Neural cell (in vitro differentiated cells): ENCODE data around the gene MACIR. TPM values are rescaled to one million over a fixed set of nuclear protein-coding genes. Genes with fewer than 3 reads are reported as not detected.

ENCODE experiments used
- H2AFZ ChIP-seq: fragments of 200-600, 300-800 bp; sonication (generic), shearing (Covaris generic); 2 replicates; pipeline ENCODE4 v1.6.0; 2014; ENCODE audit warnings: low read depth, mild to moderate bottlenecking, antibody characterized with exemption, low read length, moderate library complexity
- H3F3A ChIP-seq: fragments of 200-600 bp; shearing (Covaris generic); 2 replicates; pipeline ENCODE4 v1.6.1; 2016; ENCODE audit warnings: mild to moderate bottlenecking, moderate library complexity, mixed read lengths, antibody characterized with exemption, low read length; ENCODE audit not compliant: insufficient read depth, poor library complexity, severe bottlenecking
- H3K27ac ChIP-seq: fragments of 200-600, 300-800 bp; sonication (generic), shearing (Covaris generic); 2 replicates; pipeline ENCODE4 v1.5.1; 2014; ENCODE audit warnings: mild to moderate bottlenecking, low read length, moderate library complexity
- H3K27me3 ChIP-seq: fragments of 300-800, 200-600 bp; sonication (generic), shearing (Covaris generic); 2 replicates; pipeline ENCODE4 v1.6.0; 2014; ENCODE audit warnings: mild to moderate bottlenecking, low read depth, low read length, moderate library complexity; ENCODE audit not compliant: insufficient read depth
- H3K36me3 ChIP-seq: fragments of 300-800, 200-600 bp; sonication (generic), shearing (Covaris generic); 2 replicates; pipeline ENCODE4 v1.5.1; 2014; ENCODE audit warnings: mild to moderate bottlenecking, antibody characterized with exemption, low read length, moderate library complexity; ENCODE audit not compliant: insufficient read depth
- H3K4me2 ChIP-seq: fragments of 300-800, 200-600 bp; sonication (generic), shearing (Covaris generic); 2 replicates; pipeline ENCODE4 v1.6.0; 2014; ENCODE audit warnings: mild to moderate bottlenecking, low read length
- H3K4me3 ChIP-seq: fragments of 300-800, 200-600 bp; sonication (generic), shearing (Covaris generic); 2 replicates; pipeline ENCODE4 v1.5.1; 2014; ENCODE audit warnings: mild to moderate bottlenecking, low read length, moderate library complexity
- H3K79me2 ChIP-seq: fragments of 200-600 bp; shearing (Covaris generic); replicated peaks from 2 replicates; pipeline ENCODE4 v1.6.0; 2014; ENCODE audit warnings: mild to moderate bottlenecking, low read length, moderate library complexity; ENCODE audit not compliant: insufficient read depth
- H3K9ac ChIP-seq: fragments of 300-800, 200-600 bp; sonication (generic), shearing (Covaris generic); 2 replicates; pipeline ENCODE4 v1.6.1; 2016; ENCODE audit warnings: mild to moderate bottlenecking, low read length, mixed read lengths
- H3K9me2 ChIP-seq: fragments of 200-600 bp; shearing (Covaris generic); 2 replicates; pipeline ENCODE4 v1.6.1; 2016; ENCODE audit warnings: mild to moderate bottlenecking, low read length, mixed read lengths; ENCODE audit not compliant: insufficient read depth
- H3K9me3 ChIP-seq: fragments of 200-600, 300-800 bp; sonication (generic), shearing (Covaris generic); 2 replicates; pipeline ENCODE4 v1.6.1; 2016; ENCODE audit warnings: mild to moderate bottlenecking, mixed run types, low read length, moderate library complexity, mixed read lengths
- H4K20me1 ChIP-seq: fragments of 200-600 bp; shearing (Covaris generic); 2 replicates; pipeline ENCODE4 v1.6.1; 2016; ENCODE audit warnings: mild to moderate bottlenecking, mixed run types; ENCODE audit not compliant: insufficient read depth
- EP300 ChIP-seq: fragments of 450-650 bp; conservative IDR thresholded peaks from 2 replicates; pipeline ENCODE4 v1.6.1; 2014; ENCODE audit warnings: antibody characterized with exemption, mild to moderate bottlenecking, moderate library complexity; ENCODE audit not compliant: poor library complexity, severe bottlenecking
- EZH2 ChIP-seq: fragments of 200-600, 300-800 bp; shearing (Covaris generic), sonication (generic); IDR thresholded peaks from 2 replicates; pipeline ENCODE4 v1.6.1; 2014; ENCODE audit warnings: antibody characterized with exemption, low read length, borderline replicate concordance, mild to moderate bottlenecking; ENCODE audit not compliant: insufficient read depth, poor library complexity, severe bottlenecking
- MXI1 ChIP-seq: fragments of 450-650 bp; conservative IDR thresholded peaks from 2 replicates; pipeline ENCODE4 v1.6.1; 2014; ENCODE audit warnings: antibody characterized with exemption, mild to moderate bottlenecking; ENCODE audit not compliant: poor library complexity, severe bottlenecking
- POLR2AphosphoS5 ChIP-seq: IDR thresholded peaks from 2 replicates; pipeline ENCODE4 v1.6.1; 2012
- RAD21 ChIP-seq: fragments of 450-650 bp; conservative IDR thresholded peaks from 2 replicates; pipeline ENCODE4 v1.6.1; 2014; ENCODE audit warnings: antibody characterized with exemption, mild to moderate bottlenecking, moderate library complexity
- SMC3 ChIP-seq: fragments of 450-650 bp; conservative IDR thresholded peaks from 2 replicates; pipeline ENCODE4 v1.6.1; 2014; ENCODE audit warnings: antibody characterized with exemption, mild to moderate bottlenecking, moderate library complexity; ENCODE audit not compliant: poor library complexity
- TAF1 ChIP-seq: IDR thresholded peaks from 2 replicates; pipeline ENCODE4 v1.6.1; 2012; ENCODE audit warnings: low read depth
- polyA plus RNA-seq: library from polyadenylated mRNA; depleted of rRNA; stranded (reverse); fragments of >200 nt; gene quantifications from 2 replicates; pipeline ENCODE4 v1.2.3, GENCODE V29; 2014
- TF ChIP-seq, protein P1 (sequence below): fragments of 450-650 bp; IDR thresholded peaks from 2 replicates; pipeline ENCODE4 v1.5.1; 2014; ENCODE audit warnings: antibody characterized with exemption, mild to moderate bottlenecking, moderate library complexity; ENCODE audit not compliant: poor library complexity, severe bottlenecking
- TF ChIP-seq, protein P2 (sequence below): IDR thresholded peaks from 2 replicates; pipeline ENCODE4 v1.6.1; 2012; ENCODE audit warnings: borderline replicate concordance

The MACIR gene
- polyA plus RNA-seq, 1 donor from 2014 or later = 34.8 TPM

DNA sequence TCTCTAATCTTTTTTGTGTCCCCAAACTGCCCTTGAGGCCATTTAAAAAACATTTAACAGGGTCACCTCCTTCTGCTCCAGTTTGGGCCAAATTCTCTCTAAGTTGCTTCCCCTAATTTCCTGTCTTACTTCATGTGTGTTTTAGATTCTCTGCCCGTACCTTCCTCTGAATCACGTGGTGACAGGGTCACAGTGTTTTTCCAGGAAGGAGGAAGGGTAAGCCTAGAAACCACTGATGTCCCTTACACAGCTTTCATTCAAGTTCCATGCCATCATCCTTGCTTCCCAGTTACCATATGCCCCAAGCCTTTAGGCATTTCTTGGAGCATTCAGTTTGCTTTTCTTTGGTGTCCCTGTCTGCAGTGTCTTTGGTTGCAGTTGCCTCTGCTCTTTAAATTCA is 42.4 kb upstream of the MACIR start:
- Histone ChIP-seq H3K9me3 (no peaks in the 10 kb centered on the region), H3K27ac (no peak overlapping the region), H2AFZ (no peak overlapping the region), H3K9me2 (no peaks in the 10 kb centered on the region), H3K79me2 (no peaks in the 10 kb centered on the region), H3K36me3 (no peaks in the 10 kb centered on the region), H3K9ac (no peak overlapping the region), H3K4me3 (no peak overlapping the region), H3K27me3 (no peaks in the 10 kb centered on the region), H3K4me2 (no peak overlapping the region), H3F3A (no peaks in the 10 kb centered on the region), H4K20me1 (no peaks in the 10 kb centered on the region)
- TF ChIP-seq RAD21 = no peak

DNA sequence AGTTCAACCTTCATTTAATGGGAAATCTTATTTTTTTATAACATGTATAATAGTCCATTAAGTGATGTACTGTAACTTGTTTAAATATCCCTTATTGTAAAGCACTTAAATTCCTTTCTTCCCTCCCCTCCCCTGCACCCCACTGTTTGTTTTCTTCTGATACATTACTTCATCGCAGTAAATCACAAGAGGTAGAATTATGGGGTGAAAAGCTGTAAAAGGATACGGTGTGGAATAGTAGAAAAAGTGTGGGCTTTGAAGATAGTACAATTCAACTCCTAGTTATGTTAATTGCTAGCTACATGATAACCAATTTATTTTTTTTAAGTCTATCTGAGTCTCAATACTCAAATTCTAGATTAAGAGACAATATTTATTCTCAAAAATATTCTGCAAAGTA is 41.9 kb upstream of the MACIR start:
- no peaks in the 10 kb centered on the region for H3F3A ChIP-seq
- H3K79me2 ChIP-seq = no peaks in the 10 kb centered on the region
- TF ChIP-seq EZH2 (no peak), MXI1 (no peak)
- H3K36me3 ChIP-seq = no peaks in the 10 kb centered on the region
- H3K9me3 ChIP-seq = no peaks in the 10 kb centered on the region
- no peak overlapping the region for H2AFZ ChIP-seq
- H3K4me2 ChIP-seq = no peak overlapping the region
- H4K20me1 ChIP-seq = no peaks in the 10 kb centered on the region
- no peaks in the 10 kb centered on the region for H3K27me3 ChIP-seq
- no peak overlapping the region for H3K9ac ChIP-seq
- H3K27ac ChIP-seq = no peak overlapping the region
- no peak overlapping the region for H3K4me3 ChIP-seq
- H3K9me2 ChIP-seq = no peaks in the 10 kb centered on the region

DNA sequence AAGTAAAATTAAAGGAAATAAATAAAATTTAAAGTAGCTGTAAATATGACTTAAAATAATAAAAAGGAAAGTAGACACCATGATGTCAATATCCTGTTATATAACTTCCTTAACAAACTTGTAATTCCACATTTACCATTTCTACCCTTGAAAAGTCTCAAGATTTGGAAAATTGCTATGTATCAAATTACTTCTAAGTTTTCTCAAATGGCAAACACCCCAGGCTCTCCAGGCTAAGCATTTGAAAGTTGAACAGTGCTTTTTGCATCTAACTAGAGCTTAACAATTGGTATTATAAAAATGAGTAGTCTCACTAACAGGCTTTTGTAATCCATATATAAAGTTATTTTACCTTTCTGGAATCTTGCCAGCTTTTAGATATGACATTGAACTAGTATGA is 41.5 kb upstream of the MACIR start:
- H3K9ac ChIP-seq = no peak overlapping the region
- no peaks in the 10 kb centered on the region for H3K27me3 ChIP-seq
- H3K9me3 ChIP-seq = no peaks in the 10 kb centered on the region
- no peaks in the 10 kb centered on the region for H3F3A ChIP-seq
- no peaks in the 10 kb centered on the region for H4K20me1 ChIP-seq
- no peak overlapping the region for H2AFZ ChIP-seq
- TF ChIP-seq MXI1 (no peak), EP300 (no peak), SMC3 (no peak), EZH2 (no peak), RAD21 (no peak), TAF1 (no peak), POLR2AphosphoS5 (no peak)
- TF ChIP-seq, protein P1, sequence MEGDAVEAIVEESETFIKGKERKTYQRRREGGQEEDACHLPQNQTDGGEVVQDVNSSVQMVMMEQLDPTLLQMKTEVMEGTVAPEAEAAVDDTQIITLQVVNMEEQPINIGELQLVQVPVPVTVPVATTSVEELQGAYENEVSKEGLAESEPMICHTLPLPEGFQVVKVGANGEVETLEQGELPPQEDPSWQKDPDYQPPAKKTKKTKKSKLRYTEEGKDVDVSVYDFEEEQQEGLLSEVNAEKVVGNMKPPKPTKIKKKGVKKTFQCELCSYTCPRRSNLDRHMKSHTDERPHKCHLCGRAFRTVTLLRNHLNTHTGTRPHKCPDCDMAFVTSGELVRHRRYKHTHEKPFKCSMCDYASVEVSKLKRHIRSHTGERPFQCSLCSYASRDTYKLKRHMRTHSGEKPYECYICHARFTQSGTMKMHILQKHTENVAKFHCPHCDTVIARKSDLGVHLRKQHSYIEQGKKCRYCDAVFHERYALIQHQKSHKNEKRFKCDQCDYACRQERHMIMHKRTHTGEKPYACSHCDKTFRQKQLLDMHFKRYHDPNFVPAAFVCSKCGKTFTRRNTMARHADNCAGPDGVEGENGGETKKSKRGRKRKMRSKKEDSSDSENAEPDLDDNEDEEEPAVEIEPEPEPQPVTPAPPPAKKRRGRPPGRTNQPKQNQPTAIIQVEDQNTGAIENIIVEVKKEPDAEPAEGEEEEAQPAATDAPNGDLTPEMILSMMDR = no peak
- TF ChIP-seq, protein P2, sequence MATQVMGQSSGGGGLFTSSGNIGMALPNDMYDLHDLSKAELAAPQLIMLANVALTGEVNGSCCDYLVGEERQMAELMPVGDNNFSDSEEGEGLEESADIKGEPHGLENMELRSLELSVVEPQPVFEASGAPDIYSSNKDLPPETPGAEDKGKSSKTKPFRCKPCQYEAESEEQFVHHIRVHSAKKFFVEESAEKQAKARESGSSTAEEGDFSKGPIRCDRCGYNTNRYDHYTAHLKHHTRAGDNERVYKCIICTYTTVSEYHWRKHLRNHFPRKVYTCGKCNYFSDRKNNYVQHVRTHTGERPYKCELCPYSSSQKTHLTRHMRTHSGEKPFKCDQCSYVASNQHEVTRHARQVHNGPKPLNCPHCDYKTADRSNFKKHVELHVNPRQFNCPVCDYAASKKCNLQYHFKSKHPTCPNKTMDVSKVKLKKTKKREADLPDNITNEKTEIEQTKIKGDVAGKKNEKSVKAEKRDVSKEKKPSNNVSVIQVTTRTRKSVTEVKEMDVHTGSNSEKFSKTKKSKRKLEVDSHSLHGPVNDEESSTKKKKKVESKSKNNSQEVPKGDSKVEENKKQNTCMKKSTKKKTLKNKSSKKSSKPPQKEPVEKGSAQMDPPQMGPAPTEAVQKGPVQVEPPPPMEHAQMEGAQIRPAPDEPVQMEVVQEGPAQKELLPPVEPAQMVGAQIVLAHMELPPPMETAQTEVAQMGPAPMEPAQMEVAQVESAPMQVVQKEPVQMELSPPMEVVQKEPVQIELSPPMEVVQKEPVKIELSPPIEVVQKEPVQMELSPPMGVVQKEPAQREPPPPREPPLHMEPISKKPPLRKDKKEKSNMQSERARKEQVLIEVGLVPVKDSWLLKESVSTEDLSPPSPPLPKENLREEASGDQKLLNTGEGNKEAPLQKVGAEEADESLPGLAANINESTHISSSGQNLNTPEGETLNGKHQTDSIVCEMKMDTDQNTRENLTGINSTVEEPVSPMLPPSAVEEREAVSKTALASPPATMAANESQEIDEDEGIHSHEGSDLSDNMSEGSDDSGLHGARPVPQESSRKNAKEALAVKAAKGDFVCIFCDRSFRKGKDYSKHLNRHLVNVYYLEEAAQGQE = no peak
- no peaks in the 10 kb centered on the region for H3K9me2 ChIP-seq
- no peaks in the 10 kb centered on the region for H3K79me2 ChIP-seq
- H3K27ac ChIP-seq = no peak overlapping the region
- no peak overlapping the region for H3K4me3 ChIP-seq
- H3K4me2 ChIP-seq = no peak overlapping the region
- no peaks in the 10 kb centered on the region for H3K36me3 ChIP-seq
